Lower leg skin (tissue), 4 donors: ENCODE data around the gene SPATA9. TPM values are rescaled to one million over a fixed set of nuclear protein-coding genes. Genes with fewer than 3 reads are reported as not detected.

ENCODE experiments used
- DNase-seq, 2 donors: peaks; one replicate each; pipeline ENCODE4 v3.0.0-alpha.2; 2019; ENCODE audit warnings: low spot score in 2 of 2
- H3K4me3 ChIP-seq: fragments of 200-600 bp; sonication (generic); 2 replicates; pipeline ENCODE4 v1.5.1; 2017; ENCODE audit warnings: mild to moderate bottlenecking, low read depth; ENCODE audit not compliant: poor library complexity, severe bottlenecking
- POLR2A ChIP-seq, 2 donors: fragments of 450-650 bp; IDR thresholded peaks; one replicate each; pipeline ENCODE4 v1.6.1; 2016 to 2017; ENCODE audit warnings: antibody characterized with exemption in 2 of 2, mild to moderate bottlenecking in 1 of 2, moderate library complexity in 1 of 2
- WGBS, 2 donors: methylation state at CpG; one replicate each; pipeline ENCODE4 v1.1.5; 2018; 5-methylcytosine and 5-hydroxymethylcytosine counted together
- intact Hi-C: fragments of 100-400 bp; cut with DNase I; formaldehyde crosslinking; loops from one replicate; pipeline ENCODE4 v1.15.0; 2023; ENCODE audit warnings: low total_unique reads
- total RNA-seq, 4 donors: library from RNA; depleted of rRNA; stranded (reverse); fragments of >200 nt; gene quantifications; one replicate each; pipeline ENCODE4 v1.1.0, GENCODE V29; 2016
- TF ChIP-seq, protein P1 (sequence below), 3 donors: fragments of 450-650 bp; IDR thresholded peaks; one replicate each; pipeline ENCODE4 v1.5.1; 2016; ENCODE audit warnings: antibody characterized with exemption in 3 of 3, mild to moderate bottlenecking in 3 of 3, moderate library complexity in 2 of 3

The SPATA9 gene
- total RNA-seq, 4 donors from 2014 or later = 0.99 TPM; not detected in 3

DNA sequence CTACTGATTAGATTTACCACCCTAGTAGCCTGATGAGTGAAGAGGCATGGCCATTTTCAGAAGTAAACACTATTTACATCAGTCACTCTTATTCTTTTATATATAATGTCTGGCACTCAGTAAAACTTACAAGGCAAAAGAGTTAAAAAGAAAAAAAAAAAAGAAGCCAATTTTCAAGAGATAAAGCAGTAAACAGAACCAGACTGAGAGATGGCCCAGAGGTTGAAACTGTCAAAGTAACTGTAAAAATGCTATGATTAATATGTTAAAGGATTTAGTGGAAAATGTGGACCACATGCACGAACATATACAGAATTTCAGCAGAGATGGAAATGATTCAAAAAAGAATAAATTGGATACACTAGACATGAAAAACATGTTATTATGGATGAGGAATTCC, 69.3 kb downstream of the SPATA9 start:
- WGBS, 2 donors = 69 to 75% methylated on average over 1 of the region's 1 CpG

DNA sequence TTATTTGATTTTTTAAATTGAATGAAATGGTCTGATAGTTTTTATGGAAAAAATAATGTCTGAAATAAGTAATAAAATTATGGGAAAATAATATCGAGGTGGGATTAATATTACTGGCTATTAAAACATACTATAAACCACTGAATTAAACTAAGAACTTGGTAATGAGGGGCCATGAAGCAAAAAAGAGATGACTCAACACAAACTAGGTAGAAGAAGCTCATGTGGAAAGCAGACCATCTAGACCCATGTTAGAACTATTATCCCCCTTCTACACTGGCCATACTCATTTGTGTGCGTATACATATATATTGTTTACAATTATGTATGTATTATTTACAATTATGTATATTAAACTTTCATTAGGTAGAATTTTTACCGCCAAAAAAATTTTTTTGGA, 71.4 kb downstream of the SPATA9 start:
- no peak overlapping the region for H3K4me3 ChIP-seq
- intact Hi-C loops = no loop called here
- WGBS, 2 donors = 93 to 95% methylated on average over 3 of the region's 3 CpGs
- no peak for TF ChIP-seq POLR2A (IDR thresholded peaks at IDR 0.05)
- no peak for DNase-seq

More for the DNA sequence above, 69.3 kb downstream of the SPATA9 start:
- intact Hi-C loops = no loop called here
- no peak overlapping the region for H3K4me3 ChIP-seq
- no peak for DNase-seq
- TF ChIP-seq, protein P1, sequence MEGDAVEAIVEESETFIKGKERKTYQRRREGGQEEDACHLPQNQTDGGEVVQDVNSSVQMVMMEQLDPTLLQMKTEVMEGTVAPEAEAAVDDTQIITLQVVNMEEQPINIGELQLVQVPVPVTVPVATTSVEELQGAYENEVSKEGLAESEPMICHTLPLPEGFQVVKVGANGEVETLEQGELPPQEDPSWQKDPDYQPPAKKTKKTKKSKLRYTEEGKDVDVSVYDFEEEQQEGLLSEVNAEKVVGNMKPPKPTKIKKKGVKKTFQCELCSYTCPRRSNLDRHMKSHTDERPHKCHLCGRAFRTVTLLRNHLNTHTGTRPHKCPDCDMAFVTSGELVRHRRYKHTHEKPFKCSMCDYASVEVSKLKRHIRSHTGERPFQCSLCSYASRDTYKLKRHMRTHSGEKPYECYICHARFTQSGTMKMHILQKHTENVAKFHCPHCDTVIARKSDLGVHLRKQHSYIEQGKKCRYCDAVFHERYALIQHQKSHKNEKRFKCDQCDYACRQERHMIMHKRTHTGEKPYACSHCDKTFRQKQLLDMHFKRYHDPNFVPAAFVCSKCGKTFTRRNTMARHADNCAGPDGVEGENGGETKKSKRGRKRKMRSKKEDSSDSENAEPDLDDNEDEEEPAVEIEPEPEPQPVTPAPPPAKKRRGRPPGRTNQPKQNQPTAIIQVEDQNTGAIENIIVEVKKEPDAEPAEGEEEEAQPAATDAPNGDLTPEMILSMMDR (IDR thresholded peaks at IDR 0.05) = no peak
- no peak for TF ChIP-seq POLR2A (IDR thresholded peaks at IDR 0.05)

DNA sequence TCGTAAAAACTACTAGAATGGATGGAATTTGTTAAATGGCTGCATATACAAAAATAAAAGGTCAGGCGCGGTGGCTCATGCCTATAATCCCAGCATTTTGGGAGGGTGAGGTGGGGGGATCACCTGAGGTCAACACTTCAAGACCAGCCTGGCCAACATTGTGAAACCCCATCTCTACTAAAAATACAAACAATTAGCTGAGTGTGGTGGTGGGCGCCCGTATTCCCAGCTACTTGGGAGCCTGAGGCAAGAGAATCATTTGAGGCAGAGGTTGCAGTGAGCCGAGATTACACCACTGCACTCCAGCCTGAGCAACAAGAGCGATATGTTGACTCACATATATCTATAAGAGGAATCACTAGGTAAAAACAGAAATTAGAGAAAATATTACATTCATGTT, 72.2 kb downstream of the SPATA9 start:
- 90% methylated on average over 7 of the region's 7 CpGs for WGBS, 2 donors
- DNase-seq = no peak
- no peak for TF ChIP-seq POLR2A (IDR thresholded peaks at IDR 0.05)
- TF ChIP-seq, protein P1 (IDR thresholded peaks at IDR 0.05) = no peak

DNA sequence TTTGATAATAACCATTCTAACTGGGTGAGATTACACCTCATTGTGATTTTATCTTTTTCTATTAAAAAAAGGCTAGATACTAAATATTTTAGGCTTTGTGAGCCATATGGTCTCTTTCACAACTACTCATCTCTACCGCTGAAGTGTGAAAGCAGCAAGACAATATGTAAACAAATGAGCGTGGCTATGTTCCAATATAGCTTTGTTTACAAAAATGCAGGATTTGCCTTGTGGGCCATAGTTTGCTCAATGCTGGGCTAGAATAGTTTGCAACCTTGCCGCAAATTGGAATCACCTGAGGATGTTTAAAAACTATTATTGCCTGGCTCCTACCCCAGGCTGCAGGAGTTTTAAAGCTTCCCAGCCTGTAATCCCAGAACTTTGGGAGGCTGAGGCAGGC, 73.1 kb downstream of the SPATA9 start:
- TF ChIP-seq, protein P1 (IDR thresholded peaks at IDR 0.05) = no peak
- no peak for TF ChIP-seq POLR2A (IDR thresholded peaks at IDR 0.05)
- intact Hi-C loops = no loop called here
- DNase-seq = no peak
- H3K4me3 ChIP-seq = no peak overlapping the region
- WGBS, 2 donors = 70 to 71% methylated on average over 3 of the region's 3 CpGs

More for the DNA sequence above, 72.2 kb downstream of the SPATA9 start:
- intact Hi-C loops = no loop called here
- H3K4me3 ChIP-seq = no peak overlapping the region

Other genes starting within 250 kb of the SPATA9 start
- 100 to 1,000 TPM in 1 of 4 donors, 10 to 100 TPM in 3; 73.0 to 142 (median 84.2) TPM for gene SKIC3, start 128.0 kb downstream of the SPATA9 start, total RNA-seq
- gene ARSK, start 127.9 kb downstream of the SPATA9 start, total RNA-seq = 10 to 100 TPM in 1 of 4 donors, 1 to 10 TPM in 3; 5.9 to 12.2 (median 7.7) TPM
- 1 to 10 TPM in 1 of 4 donors, under 1 TPM in 3; 0.25 to 1.6 (median 0.56) TPM for gene GPR150, start 62.9 kb downstream of the SPATA9 start, total RNA-seq
- gene RFESD, start 36.2 kb downstream of the SPATA9 start, total RNA-seq = 1 to 10 TPM; 2.4 to 9.8 (median 6.2) TPM
- gene RHOBTB3, start 48.3 kb upstream of the SPATA9 start, total RNA-seq = 10 to 100 TPM; 16.7 to 39.4 (median 28.2) TPM
- gene GLRX, start 139.7 kb upstream of the SPATA9 start, total RNA-seq = 100 to 1,000 TPM in 2 of 4 donors, 10 to 100 TPM in 2; 67.9 to 136 (median 105) TPM